HG02981 (cell line): ENCODE results near the gene SLC25A41.
"Not testable (repeated sequence)": the region's sequence is repeated elsewhere in the genome, so short reads cannot be mapped to it uniquely, and the experiment has no call there.

Source experiments
- ATAC-seq: cut with Tn5 transposase; IDR thresholded peaks from one replicate; pipeline ENCODE4 v1.9.1; 2021; ENCODE audit warnings: mild to moderate bottlenecking, moderate library complexity; ENCODE audit not compliant: unreplicated experiment

The SLC25A41 gene

DNA sequence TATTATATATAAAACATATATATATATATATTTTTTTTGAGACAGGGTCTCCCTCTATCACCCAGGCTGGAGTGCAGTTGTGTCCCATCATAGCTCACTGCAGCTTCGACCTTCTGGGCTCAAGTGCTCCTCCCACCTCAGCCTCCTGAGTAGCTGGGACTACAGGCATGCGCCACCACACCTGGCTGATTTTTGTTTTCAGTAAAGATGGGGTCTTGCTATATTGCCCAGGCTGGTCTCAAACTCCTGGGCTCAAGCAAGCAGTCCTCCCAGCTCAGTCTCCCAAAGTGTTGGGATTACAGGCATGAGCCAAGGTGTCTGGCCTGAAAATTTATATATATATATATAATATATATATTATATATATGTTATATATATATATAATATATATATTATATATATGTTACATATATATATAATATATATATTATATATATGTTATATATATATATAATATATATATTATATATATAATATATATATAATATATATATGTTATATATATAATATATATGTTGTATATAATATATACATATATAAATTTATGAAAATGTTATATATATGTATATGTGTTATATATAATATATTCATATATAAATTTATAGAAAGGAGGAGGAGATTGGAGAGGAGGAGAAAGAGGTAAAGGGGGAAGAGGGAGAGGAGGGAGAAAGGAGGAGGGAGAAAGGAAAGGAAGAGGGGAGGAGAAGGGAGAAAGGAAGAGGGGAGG is 4.7 kb downstream of the SLC25A41 start:
- not testable (repeated sequence) for ATAC-seq

DNA sequence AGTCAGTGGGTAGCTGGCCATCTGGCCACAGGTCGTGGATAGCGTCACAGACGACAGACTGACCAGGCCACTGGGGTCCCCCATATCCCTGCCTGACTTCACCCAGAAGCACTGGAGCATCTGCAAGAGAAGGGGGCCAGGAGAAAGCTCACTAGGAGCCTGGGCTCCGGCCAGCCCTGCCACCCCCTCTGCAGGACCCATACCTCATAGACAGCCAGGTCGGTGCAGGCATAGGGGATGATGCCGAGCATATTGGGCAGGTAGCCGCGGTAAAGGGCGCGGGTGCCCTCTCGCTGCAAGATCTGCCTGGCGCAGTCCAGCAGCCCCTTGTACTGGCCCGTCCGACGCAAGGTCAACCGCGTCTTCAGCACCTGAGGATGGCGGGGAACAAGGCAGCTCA is 6.4 kb downstream of the SLC25A41 start:
- ATAC-seq: no peak

DNA sequence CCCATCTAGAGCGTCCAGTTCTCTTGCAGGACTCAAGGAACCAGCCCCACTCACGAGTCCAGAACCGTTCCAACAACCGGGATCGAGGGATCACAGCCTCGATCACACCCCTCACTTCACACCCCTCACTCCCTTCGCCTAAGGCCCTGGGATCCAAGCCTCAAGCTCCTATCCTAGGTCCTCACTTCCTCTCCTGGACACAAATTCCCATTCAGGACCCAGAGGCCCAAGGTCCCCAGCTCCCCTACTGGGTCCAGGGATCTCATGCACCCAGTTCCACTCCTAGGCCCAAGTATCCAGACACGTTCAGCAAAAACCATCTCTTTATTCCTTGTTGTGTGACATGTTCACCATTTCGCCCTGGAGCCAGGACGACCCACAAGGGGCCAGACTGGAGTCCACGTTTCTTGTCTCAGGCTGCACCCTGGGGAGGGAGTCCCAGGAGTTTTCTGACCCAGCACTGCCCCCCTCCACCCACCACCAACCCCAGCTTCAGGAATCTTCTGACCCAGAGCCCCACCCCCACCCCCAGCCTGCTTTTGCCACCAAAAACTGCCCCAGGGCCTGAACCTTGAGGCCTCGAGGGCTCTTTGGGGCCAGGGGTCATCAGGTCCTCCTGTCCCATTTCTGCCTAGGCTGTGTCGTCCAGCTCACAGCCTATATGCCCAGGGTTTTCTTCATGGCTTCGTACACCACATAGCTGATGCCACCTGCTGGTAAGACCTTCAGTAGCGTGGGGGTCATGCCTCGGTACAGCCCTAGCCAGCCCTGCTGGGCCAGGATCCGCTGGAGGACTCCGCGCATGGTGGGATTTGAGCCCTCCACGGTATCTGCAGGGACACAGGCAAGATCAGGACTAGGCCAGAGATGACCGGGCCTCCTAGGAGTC is 7.6 kb downstream of the SLC25A41 start:
- no peak for ATAC-seq

GRCh38 chr19:6424939-6425731 is 8.4 kb downstream of the SLC25A41 start:
- peak; percentile 86 for ATAC-seq

GRCh38 chr19:6424195-6424938 is 9.2 kb downstream of the SLC25A41 start, which contains the start of gene KHSRP:
KHSRP (minus strand) TSS chr19:6424811; CDS start chr19:6424701, 110 bp downstream.
- ATAC-seq: no peak

GRCh38 chr19:6423499-6424194 is 9.9 kb downstream of the SLC25A41 start:
- ATAC-seq: no peak

DNA sequence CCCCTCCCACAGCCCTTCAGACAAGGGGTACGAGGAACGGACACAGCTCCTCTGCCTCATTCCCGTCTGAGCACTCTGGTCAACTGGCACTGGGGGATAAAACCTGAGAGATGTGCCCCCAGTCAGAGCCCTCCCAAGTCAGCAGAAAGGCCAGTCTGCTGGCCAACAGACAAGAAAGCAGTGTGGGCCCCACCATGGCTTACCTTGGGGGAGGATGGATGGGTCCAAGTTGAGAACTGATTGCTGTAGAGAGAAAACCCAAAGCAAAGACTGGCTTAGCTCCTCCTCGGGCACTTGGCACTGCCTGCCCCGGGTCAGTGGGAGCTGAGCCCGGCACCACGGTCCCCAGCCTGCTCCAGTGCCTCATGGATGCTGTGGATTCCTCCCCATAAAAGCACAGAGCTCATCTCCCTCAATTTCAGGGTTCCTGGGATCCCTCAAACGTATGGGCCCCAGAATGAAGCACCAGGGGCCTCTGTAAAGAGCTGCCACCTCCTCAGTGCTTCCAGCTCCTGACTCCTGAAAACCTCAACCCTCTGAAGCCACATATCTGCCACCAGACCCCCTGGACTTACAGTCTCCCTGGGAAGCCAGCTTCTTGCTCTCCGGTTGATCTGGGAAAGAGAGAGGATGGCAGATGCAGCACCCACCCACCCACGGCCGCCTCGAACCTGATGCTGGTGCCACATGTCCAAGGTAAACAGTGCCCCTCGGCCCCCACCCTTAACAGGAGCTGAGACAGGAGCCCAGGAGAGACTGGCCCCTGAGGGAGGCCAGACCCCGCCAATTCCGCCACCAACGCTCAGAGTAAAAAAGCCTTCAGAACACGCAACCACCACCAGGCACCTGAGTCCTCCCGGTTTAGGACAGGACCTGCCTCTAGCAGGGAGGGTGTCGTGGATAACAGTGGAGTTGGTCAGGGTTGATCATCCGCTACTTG is 12.2 kb downstream of the SLC25A41 start:
- ATAC-seq: no peak

GRCh38 chr19:6418562-6418932 is 15.0 kb downstream of the SLC25A41 start:
- ATAC-seq: no peak

GRCh38 chr19:6417713-6418561 is 15.6 kb downstream of the SLC25A41 start:
- ATAC-seq: no peak

- ATAC-seq: no peak
These were observed 16.7 kb downstream of the SLC25A41 start for GRCh38 chr19:6416658-6417405.

DNA sequence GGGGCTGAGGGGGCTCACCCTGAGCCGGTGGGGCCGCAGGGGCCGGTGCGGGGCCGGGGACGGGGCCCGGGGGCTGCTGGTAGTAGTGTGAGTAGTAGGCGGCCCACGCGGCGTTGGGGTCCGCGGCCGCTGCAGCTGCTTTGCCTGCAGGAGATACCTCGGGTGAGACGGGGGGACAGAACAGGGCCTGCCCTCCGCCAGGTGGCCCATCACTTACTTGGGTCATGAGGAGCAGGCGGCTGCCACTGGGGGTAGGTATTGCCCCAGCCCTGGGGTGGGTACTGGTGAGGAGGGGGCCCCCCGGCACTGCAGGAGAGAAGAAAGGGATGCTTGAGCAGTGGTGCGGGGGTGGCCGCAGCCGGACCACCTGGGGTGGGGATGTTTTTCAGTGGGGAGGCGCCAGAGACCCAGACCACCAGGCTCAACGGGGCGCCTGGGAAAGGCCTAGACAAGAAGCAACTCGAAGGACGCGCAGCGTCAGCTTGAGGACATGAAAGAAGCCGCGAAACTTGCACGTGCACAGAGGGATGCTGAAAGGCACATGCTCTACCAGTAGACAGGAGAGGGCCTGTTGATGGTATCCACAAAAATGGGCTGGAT is 17.9 kb downstream of the SLC25A41 start:
- ATAC-seq: no peak

DNA sequence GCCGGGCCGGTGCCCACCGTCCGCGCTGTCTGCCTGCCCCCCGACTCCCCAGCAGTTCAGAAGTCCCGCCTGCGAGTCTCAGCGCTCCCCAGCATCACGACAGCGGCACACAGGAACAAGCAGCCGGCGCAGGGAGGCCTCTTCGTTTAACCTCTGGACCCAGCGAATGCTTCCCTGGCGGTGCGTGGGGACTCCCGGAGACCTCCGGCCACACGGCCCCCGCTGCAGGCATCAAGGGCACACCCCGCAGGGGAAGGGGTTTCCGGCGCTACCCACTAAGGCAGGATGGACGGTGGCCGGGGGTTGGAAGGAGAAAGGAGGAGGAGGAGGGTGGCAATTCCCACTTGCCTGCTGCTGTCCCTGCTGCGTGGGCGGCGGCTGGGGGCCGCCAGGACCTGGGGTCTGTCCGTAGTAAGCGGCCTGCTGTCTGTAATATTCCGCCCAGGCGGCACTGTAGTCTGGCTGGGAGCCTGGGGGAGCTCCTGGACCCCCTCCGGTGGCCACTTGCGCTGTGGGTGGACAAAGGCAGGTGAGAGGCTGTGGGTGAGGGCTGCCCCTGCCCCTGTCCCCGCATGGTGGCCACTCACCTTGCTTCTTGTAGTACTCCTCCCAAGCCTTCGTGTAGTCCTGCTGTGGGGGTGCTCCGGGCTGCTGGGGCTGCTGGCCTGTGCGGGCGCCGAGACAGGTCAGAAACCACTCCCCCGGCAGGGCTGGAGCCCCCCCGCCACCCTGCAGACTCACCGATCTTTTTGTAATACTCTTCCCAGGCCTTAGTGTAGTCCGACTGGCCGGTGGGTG is 18.6 kb downstream of the SLC25A41 start:
- no peak for ATAC-seq

- ATAC-seq: no peak
These were observed 19.6 kb downstream of the SLC25A41 start for GRCh38 chr19:6413721-6414643.

- no peak for ATAC-seq
These were observed 20.3 kb downstream of the SLC25A41 start for GRCh38 chr19:6413291-6413690.
